Measurements from ENCODE around the gene CAPRIN1.

The CAPRIN1 gene

DNA sequence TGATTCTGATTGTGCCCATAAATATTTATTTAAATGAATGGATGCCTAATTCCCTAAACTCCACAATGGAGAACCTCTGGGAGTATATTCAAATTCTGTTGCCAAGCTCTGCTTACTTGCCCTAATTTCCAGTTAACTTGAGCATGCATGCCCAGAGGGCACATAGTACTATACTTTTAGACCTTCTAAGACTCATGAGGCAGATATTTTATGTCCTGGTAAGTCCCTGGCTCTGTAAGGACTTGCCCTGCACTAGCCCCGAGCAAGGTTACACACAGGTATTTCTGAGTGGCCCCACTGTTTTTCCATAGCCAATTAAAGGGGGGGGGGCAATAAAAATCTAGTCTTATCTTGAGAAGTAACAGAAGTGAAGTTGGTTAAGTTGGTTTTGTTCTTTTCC is 21.1 kb upstream of the CAPRIN1 start:
- Histone ChIP-seq H3K36me3 (ENCODE audit: control insufficient read depth, insufficient read depth, low read length) (no peaks in the 10 kb centered on the region), H3K9ac (ENCODE audit: low read depth, low read length) (no peak overlapping the region), H3K27me3 (ENCODE audit: control insufficient read depth, insufficient read depth, low read length) (no peaks in the 10 kb centered on the region), H3K9me3 (ENCODE audit: control insufficient read depth, insufficient read depth, low read length) (no peaks in the 10 kb centered on the region), H3K4me1 (ENCODE audit: control insufficient read depth, insufficient read depth, low read length) (no peaks in the 10 kb centered on the region), H3K4me3 (ENCODE audit: low read depth, low read length) (no peak overlapping the region)

DNA sequence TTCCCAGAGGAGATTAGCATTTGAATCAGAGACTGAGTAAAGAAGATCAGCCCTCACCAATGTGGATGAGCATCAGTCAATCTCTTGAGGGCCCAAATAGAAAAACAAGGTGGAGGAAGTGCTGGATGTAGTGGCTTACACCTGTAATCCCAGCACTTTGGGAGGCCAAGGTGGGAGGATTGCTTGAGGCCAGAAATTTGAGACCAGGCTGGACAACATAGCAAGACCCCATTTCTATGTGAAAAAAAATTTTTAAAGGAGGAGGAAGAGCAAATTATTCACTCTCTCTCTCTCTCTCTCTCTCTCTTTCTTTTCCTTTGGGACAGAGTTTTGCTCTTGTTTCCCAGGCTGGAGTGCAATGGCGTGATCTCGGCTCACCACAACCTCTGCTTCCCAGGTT is 18.1 kb upstream of the CAPRIN1 start:
- Histone ChIP-seq H3K9ac (ENCODE audit: low read depth, low read length) (no peak overlapping the region), H3K36me3 (ENCODE audit: control insufficient read depth, insufficient read depth, low read length) (no peaks in the 10 kb centered on the region), H3K4me3 (ENCODE audit: low read depth, low read length) (no peak overlapping the region), H3K4me1 (ENCODE audit: control insufficient read depth, insufficient read depth, low read length) (no peaks in the 10 kb centered on the region), H3K9me3 (ENCODE audit: control insufficient read depth, insufficient read depth, low read length) (no peaks in the 10 kb centered on the region), H3K27me3 (ENCODE audit: control insufficient read depth, insufficient read depth, low read length) (no peaks in the 10 kb centered on the region)

DNA sequence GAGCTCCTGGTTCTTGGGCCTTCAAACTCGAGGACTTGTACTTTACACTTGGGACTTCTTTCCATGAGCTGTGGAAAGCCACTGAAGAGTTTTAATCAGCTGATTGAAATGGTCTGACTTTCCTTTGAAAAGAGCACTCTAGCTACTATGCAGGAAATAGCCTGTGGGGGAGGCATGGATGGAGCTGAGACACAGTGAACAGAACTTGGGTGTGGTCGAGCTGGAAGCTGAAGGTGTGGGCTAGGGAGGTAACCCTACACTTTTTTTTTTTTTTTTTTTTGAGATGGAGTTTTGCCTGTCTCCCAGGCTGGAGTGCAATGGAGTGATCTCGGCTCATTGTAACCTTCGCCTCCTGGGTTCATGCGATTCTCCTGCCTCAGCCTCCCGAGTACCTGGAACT is 17.5 kb upstream of the CAPRIN1 start:
- Histone ChIP-seq H3K9me3 (ENCODE audit: control insufficient read depth, insufficient read depth, low read length) (no peaks in the 10 kb centered on the region), H3K4me1 (ENCODE audit: control insufficient read depth, insufficient read depth, low read length) (no peaks in the 10 kb centered on the region), H3K27me3 (ENCODE audit: control insufficient read depth, insufficient read depth, low read length) (no peaks in the 10 kb centered on the region), H3K36me3 (ENCODE audit: control insufficient read depth, insufficient read depth, low read length) (no peaks in the 10 kb centered on the region), H3K4me3 (ENCODE audit: low read depth, low read length) (no peak overlapping the region), H3K9ac (ENCODE audit: low read depth, low read length) (no peak overlapping the region)

DNA sequence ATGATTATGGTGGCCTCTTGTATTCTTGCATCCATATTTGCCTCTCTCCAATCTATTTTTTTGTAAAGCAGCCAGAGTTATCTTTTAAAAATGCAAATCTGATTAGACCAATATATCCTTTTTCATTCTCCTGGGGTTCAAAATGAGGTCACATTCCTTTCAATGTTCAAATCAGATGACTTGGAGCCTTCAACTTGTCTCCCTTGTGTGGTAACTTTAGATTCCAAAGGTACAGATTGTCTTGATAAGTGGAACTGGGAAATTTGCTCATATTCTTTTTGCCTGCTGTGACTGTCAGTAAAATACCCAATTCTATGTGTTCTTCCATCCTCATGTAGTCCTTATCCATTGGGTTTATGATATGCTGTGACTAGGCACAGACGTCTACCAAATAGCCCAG is 15.1 kb upstream of the CAPRIN1 start:
- H3K9me3 ChIP-seq (ENCODE audit: control insufficient read depth, insufficient read depth, low read length) = no peaks in the 10 kb centered on the region
- H3K36me3 ChIP-seq (ENCODE audit: control insufficient read depth, insufficient read depth, low read length) = no peaks in the 10 kb centered on the region
- no peak overlapping the region for H3K4me3 ChIP-seq (ENCODE audit: low read depth, low read length)

DNA sequence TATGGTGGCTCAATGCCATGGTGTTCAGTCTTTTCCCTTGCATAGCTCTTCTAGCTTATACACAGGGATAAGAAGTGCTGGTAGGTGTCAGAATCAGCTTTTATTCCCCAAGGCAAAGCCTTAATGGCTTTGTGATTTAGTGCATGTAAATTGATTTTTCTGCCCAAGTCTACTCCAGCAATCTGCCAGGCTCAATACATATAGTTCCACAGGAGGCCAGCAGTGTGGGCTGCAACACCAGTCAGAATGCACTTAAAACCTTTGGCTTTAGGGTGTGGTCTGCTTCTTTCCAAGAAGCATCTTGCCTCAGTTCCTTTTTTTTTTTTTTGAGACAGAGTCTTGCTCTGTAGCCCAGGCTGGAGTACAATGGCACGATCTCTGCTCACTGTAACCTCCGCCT is 14.5 kb upstream of the CAPRIN1 start:
- Histone ChIP-seq H3K36me3 (ENCODE audit: control insufficient read depth, insufficient read depth, low read length) (no peaks in the 10 kb centered on the region), H3K4me1 (ENCODE audit: control insufficient read depth, insufficient read depth, low read length) (no peaks in the 10 kb centered on the region), H3K4me3 (ENCODE audit: low read depth, low read length) (no peak overlapping the region), H3K27me3 (ENCODE audit: control insufficient read depth, insufficient read depth, low read length) (no peaks in the 10 kb centered on the region), H3K9ac (ENCODE audit: low read depth, low read length) (no peak overlapping the region), H3K9me3 (ENCODE audit: control insufficient read depth, insufficient read depth, low read length) (no peaks in the 10 kb centered on the region)

More for the DNA sequence above, 15.1 kb upstream of the CAPRIN1 start:
- Histone ChIP-seq H3K4me1 (ENCODE audit: control insufficient read depth, insufficient read depth, low read length) (no peaks in the 10 kb centered on the region), H3K27me3 (ENCODE audit: control insufficient read depth, insufficient read depth, low read length) (no peaks in the 10 kb centered on the region), H3K9ac (ENCODE audit: low read depth, low read length) (no peak overlapping the region)

DNA sequence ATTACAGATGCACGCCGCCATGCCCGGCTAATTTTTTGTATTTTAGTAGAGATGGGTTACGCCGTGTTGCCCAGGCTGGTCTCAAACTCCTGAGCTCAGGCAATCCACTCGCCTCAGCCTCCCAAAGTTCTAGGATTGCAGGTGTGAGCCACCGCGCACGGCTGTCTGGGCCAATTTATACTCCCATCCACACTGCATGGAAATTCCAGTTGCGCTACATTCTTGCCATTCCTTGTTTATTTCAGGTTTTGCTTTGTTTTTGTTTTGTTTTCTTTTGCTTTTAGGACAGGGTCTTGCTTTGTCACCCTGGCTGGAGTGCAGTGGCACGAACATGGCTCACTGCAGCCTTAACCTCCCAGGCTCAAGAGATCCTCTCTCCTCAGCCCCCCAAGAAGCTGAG is 11.0 kb upstream of the CAPRIN1 start:
- Histone ChIP-seq H3K4me1 (ENCODE audit: control insufficient read depth, insufficient read depth, low read length) (peaks cover 6% of the 10 kb centered on the region), H3K4me3 (ENCODE audit: low read depth, low read length) (no peak overlapping the region), H3K27me3 (ENCODE audit: control insufficient read depth, insufficient read depth, low read length) (no peaks in the 10 kb centered on the region), H3K9me3 (ENCODE audit: control insufficient read depth, insufficient read depth, low read length) (no peaks in the 10 kb centered on the region), H3K36me3 (ENCODE audit: control insufficient read depth, insufficient read depth, low read length) (no peaks in the 10 kb centered on the region), H3K9ac (ENCODE audit: low read depth, low read length) (no peak overlapping the region)

DNA sequence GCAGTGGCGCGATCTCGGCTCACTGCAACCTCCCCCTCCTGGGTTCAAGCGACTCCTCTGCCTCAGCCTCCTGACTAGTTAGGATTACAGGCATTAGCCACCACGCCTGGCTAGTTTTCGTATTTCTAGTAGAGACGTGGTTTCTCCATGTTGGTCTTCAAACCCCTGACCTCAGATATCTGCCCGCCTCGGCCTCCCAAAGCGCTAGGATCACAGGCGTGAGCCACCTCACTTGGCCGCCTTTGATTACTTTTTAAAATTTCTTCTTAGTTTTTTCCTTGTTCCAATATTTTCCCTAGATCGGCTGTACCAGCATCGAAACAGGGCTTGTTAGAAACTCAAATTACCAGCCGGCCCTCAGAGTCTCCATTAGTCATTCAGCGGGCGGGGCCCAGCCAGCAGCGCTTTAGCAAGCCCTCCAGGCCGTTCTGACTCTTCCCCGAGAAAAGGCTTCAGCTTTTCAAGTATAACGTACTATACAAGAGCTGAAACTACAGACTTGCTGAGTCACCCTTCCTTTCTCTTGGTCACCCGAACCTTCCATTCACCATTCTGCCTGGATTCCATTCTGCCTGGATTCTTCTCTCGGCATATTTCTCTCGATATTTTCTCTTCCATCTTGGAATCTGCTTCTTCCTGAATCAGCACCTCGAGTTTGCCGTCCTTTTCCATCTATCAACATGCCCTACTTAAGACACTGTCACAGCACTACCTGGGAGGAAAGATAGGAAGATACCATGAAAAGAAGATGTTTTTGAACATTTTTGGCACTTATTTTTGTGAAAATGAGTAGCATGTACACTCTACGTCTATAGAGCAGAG is 6.7 kb upstream of the CAPRIN1 start:
- Histone ChIP-seq H3K4me1 (ENCODE audit: control insufficient read depth, insufficient read depth, low read length) (peaks cover 6% of the 10 kb centered on the region), H3K4me3 (ENCODE audit: low read depth, low read length) (no peak overlapping the region), H3K36me3 (ENCODE audit: control insufficient read depth, insufficient read depth, low read length) (no peaks in the 10 kb centered on the region), H3K9ac (ENCODE audit: low read depth, low read length) (no peak overlapping the region), H3K27me3 (ENCODE audit: control insufficient read depth, insufficient read depth, low read length) (no peaks in the 10 kb centered on the region), H3K9me3 (ENCODE audit: control insufficient read depth, insufficient read depth, low read length) (no peaks in the 10 kb centered on the region)

DNA sequence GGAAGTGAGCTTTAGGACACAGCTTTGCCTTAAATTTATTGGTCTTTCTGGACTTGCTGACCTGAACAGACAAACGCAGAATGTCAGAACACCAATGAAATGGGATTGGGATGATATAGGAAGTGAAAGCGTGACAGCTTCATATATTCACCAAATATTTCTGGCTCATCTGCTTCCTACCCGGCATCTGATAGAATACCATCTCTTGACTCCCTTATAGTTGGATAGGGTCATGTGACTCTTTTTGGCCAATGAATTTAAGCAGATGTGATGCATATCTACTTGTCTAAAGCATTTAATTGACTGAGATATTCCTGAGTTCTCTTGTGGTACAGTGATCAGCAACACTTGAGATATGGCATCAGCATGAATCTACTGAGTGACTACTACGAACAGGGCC is 2.5 kb upstream of the CAPRIN1 start:
- H3K4me1 ChIP-seq (ENCODE audit: control insufficient read depth, insufficient read depth, low read length) = peaks cover 12% of the 10 kb centered on the region
- H3K36me3 ChIP-seq (ENCODE audit: control insufficient read depth, insufficient read depth, low read length) = no peaks in the 10 kb centered on the region
- no peaks in the 10 kb centered on the region for H3K27me3 ChIP-seq (ENCODE audit: control insufficient read depth, insufficient read depth, low read length)
- H3K4me3 ChIP-seq (ENCODE audit: low read depth, low read length) = no peak overlapping the region
- no peak overlapping the region for H3K9ac ChIP-seq (ENCODE audit: low read depth, low read length)
- H3K9me3 ChIP-seq (ENCODE audit: control insufficient read depth, insufficient read depth, low read length) = no peaks in the 10 kb centered on the region

DNA sequence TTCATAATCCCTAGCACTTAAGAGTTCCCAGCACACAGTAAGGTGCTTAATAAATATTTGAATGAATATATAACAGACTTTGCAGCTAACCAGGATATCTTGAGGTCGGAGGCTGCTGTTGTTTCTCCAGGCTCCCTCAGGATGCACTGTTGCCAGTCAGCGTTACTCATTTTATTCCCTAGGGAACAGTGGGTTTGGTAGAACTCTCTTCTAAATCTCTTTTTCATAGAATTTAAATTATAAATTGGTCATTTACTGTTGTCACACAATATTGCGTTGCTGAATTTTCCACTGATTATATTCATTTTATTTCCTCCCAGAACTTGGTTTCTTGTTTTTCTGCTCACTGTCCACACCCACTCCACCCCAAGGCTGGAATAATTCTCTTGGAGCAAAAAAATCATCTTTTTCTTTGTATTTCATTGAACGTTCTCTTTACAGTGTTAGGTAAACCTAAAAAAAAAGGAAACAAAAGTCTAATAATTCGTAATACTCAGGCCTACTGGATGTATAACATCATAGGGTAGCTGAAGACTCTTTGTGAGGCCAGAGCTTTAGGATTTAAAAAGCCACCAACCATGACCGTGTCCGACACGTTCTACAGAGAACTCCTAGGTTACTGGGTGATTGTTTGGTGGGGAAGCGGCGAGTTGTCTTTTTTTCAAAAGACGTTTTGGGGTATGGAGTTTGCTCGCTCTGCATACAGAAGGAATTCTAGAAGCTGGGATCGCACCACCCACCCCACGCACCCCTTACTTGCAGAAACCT is 766 bp upstream of the CAPRIN1 start:
- H3K27me3 ChIP-seq (ENCODE audit: control insufficient read depth, insufficient read depth, low read length) = no peaks in the 10 kb centered on the region
- no peaks in the 10 kb centered on the region for H3K9me3 ChIP-seq (ENCODE audit: control insufficient read depth, insufficient read depth, low read length)
- peak overlapping the region; percentile 13 for H3K9ac ChIP-seq (ENCODE audit: low read depth, low read length)
- H3K4me1 ChIP-seq (ENCODE audit: control insufficient read depth, insufficient read depth, low read length) = peaks cover 8% of the 10 kb centered on the region
- H3K36me3 ChIP-seq (ENCODE audit: control insufficient read depth, insufficient read depth, low read length) = no peaks in the 10 kb centered on the region
- H3K4me3 ChIP-seq (ENCODE audit: low read depth, low read length) = peak overlapping the region; percentile 76

DNA sequence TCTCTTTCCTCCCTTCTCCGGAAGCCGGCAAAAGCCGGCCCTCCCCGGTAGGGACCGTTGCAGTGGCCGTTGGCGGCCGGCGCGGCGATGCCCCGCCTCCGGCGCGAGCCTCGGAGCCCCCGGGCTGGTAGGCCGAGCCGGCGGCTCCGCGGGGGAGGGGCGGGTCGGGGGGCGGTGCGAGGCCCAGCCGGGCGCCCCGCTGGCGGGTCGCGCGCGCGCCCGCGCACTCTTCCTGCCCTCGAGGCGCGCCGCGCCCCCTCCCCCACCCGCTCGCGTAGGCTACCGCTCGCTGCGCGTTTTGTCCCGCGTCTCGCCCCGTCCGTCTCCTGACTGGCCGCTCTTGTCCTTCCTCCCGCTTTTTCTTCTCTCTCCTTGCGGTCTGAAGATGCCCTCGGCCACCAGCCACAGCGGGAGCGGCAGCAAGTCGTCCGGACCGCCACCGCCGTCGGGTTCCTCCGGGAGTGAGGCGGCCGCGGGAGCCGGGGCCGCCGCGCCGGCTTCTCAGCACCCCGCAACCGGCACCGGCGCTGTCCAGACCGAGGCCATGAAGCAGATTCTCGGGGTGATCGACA is 591 bp downstream of the CAPRIN1 start:
- peak overlapping the region; percentile 89 for H3K4me3 ChIP-seq (ENCODE audit: low read depth, low read length)
- no peaks in the 10 kb centered on the region for H3K36me3 ChIP-seq (ENCODE audit: control insufficient read depth, insufficient read depth, low read length)
- no peaks in the 10 kb centered on the region for H3K9me3 ChIP-seq (ENCODE audit: control insufficient read depth, insufficient read depth, low read length)
- no peaks in the 10 kb centered on the region for H3K27me3 ChIP-seq (ENCODE audit: control insufficient read depth, insufficient read depth, low read length)
- peaks cover 9% of the 10 kb centered on the region for H3K4me1 ChIP-seq (ENCODE audit: control insufficient read depth, insufficient read depth, low read length)
- peak overlapping the region; percentile 98 for H3K9ac ChIP-seq (ENCODE audit: low read depth, low read length)

DNA sequence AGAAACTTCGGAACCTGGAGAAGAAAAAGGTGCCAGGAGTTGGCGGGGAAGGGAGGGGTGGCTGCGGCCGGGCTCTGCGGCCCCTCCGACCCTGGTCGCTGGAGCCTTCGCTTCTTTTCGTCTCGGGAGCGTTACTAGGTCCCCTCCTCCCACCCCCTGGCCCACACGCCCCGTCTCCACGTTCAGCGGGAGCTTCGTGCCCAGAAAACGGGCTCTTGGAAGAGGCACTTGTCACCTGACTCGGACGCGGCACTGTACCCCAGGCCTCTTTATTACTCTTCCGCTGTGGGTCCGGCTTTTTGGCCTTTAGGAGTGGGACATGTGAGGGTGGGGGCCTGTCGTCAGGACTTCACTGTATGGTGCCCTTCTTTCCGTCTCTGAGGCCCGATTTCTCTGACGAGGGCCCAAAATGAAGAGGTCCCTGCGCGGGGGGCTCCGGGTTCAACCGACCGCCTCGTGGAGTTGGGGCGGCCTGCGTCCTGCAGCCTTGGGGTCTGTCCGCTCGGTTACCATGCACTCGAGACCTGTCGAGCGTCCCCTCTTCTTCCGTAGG is 1.2 kb downstream of the CAPRIN1 start:
- Histone ChIP-seq H3K27me3 (ENCODE audit: control insufficient read depth, insufficient read depth, low read length) (no peaks in the 10 kb centered on the region), H3K9me3 (ENCODE audit: control insufficient read depth, insufficient read depth, low read length) (no peaks in the 10 kb centered on the region), H3K9ac (ENCODE audit: low read depth, low read length) (peak overlapping the region; percentile 98), H3K36me3 (ENCODE audit: control insufficient read depth, insufficient read depth, low read length) (no peaks in the 10 kb centered on the region), H3K4me3 (ENCODE audit: low read depth, low read length) (peak overlapping the region; percentile 89), H3K4me1 (ENCODE audit: control insufficient read depth, insufficient read depth, low read length) (peaks cover 11% of the 10 kb centered on the region)

All from iPS-15b (cell line).